ENCODE results near the gene GRID2. TPM values are rescaled to one million over a fixed set of nuclear protein-coding genes. Genes with fewer than 3 reads are reported as not detected.

The GRID2 gene
- polyA plus RNA-seq, 1 of the 3 experiments (the other 2 are of a cell fraction): not detected

- no peaks in the 10 kb centered on the region for H3K36me3 ChIP-seq (replicated peaks in 1 of 2; ENCODE audit: control insufficient read depth in 1 of 2, insufficient read depth in 2 of 2, low read length in 1 of 2)
- no peak for DNase-seq
- H4K20me1 ChIP-seq (ENCODE audit: insufficient read depth): no peaks in the 10 kb centered on the region
- no peaks in the 10 kb centered on the region for H3F3A ChIP-seq (replicated peaks; ENCODE audit: insufficient read depth)
- no peak for TF ChIP-seq MAX (IDR thresholded peaks at IDR 0.05; ENCODE audit: low read depth)
- TF ChIP-seq USF2 (IDR thresholded peaks at IDR 0.05; ENCODE audit: borderline replicate concordance, low read depth, low read length): no peak
- no peak for TF ChIP-seq TEAD4 (IDR thresholded peaks at IDR 0.05; ENCODE audit: borderline replicate concordance, insufficient read depth)
- TF ChIP-seq PBX3 (IDR thresholded peaks at IDR 0.05): no peak
- no peak for TF ChIP-seq SMC3 (IDR thresholded peaks at IDR 0.05; ENCODE audit: low read depth, low read length)
- TF ChIP-seq POLR2AphosphoS5 (IDR thresholded peaks at IDR 0.05; ENCODE audit: low read depth, low read length): no peak
- no peak for TF ChIP-seq RFX5 (IDR thresholded peaks at IDR 0.05; ENCODE audit: low read length)
- no peak for TF ChIP-seq TAF1 (IDR thresholded peaks at IDR 0.05; ENCODE audit: borderline replicate concordance, low read depth, low read length)
- no peak for TF ChIP-seq GABPA (IDR thresholded peaks at IDR 0.05; ENCODE audit: low read depth)
- no peak for TF ChIP-seq CHD2 (IDR thresholded peaks at IDR 0.05; ENCODE audit: low read length, partially characterized antibody)
- no peak for TF ChIP-seq YY1 (IDR thresholded peaks at IDR 0.05; ENCODE audit: low read depth)
- TF ChIP-seq ZBTB33 (IDR thresholded peaks at IDR 0.05; ENCODE audit: borderline replicate concordance, low read depth): no peak
- H3K4me3 ChIP-seq (ENCODE audit: low read depth in 2 of 2, low read length in 1 of 2): no peak overlapping the region
- 68% methylated on average over 1 of the region's 1 CpG for WGBS (ENCODE audit: low lambda C conversion rate)
- no peak overlapping the region for H3K4me2 ChIP-seq
- no peak overlapping the region for H3K27ac ChIP-seq (ENCODE audit: low read depth in 2 of 2, low read length in 1 of 2)
- H3K4me1 ChIP-seq (ENCODE audit: control insufficient read depth in 1 of 2, insufficient read depth in 2 of 2, low read depth in 1 of 2, low read length in 1 of 2): no peaks in the 10 kb centered on the region
- no peak overlapping the region for H3K9ac ChIP-seq
- H3K79me2 ChIP-seq (ENCODE audit: insufficient read depth): no peaks in the 10 kb centered on the region
- H2AFZ ChIP-seq (ENCODE audit: low read depth): no peak overlapping the region
- no peaks in the 10 kb centered on the region for H3K27me3 ChIP-seq (ENCODE audit: insufficient read depth)
- no peaks in the 10 kb centered on the region for H3K9me2 ChIP-seq
- H3K9me3 ChIP-seq: no peaks in the 10 kb centered on the region
- POLR2A ChIA-PET: no interaction called here
- CTCF ChIA-PET: interaction anchor here (1.5 kb wide), 1 partner anchor 42 kb away, joined by 3 read pairs; no protein-coding TSS in a partner anchor
These were observed 1418.7 kb downstream of the GRID2 start for GRCh38 chr4:93722446-93722845.

GRCh38 chr4:93730251-93730650, 1426.5 kb downstream of the GRID2 start:
- H3K27ac ChIP-seq (ENCODE audit: low read depth in 2 of 2, low read length in 1 of 2): no peak overlapping the region
- no peaks in the 10 kb centered on the region for H4K20me1 ChIP-seq (ENCODE audit: insufficient read depth)
- H3K9me3 ChIP-seq: no peaks in the 10 kb centered on the region
- CTCF ChIA-PET: interaction anchor here (1.1 kb wide), 1 partner anchor 34 kb away, joined by 3 read pairs; no protein-coding TSS in a partner anchor
- TF ChIP-seq SMC3 (IDR thresholded peaks at IDR 0.05; ENCODE audit: low read depth, low read length) (no peak), SIN3A (IDR thresholded peaks at IDR 0.05; ENCODE audit: borderline replicate concordance, low read depth, low read length) (no peak), NRF1 (IDR thresholded peaks at IDR 0.05; ENCODE audit: low read depth, low read length) (no peak), EZH2phosphoT487 (IDR thresholded peaks at IDR 0.05; ENCODE audit: borderline replicate concordance, low read depth) (no peak), FOSL2 (IDR thresholded peaks at IDR 0.05; ENCODE audit: borderline replicate concordance, low read depth) (no peak)
- H2AFZ ChIP-seq (ENCODE audit: low read depth): no peak overlapping the region
- 67% methylated on average over 1 of the region's 1 CpG for WGBS (ENCODE audit: low lambda C conversion rate)
- H3K79me2 ChIP-seq (ENCODE audit: insufficient read depth): no peaks in the 10 kb centered on the region
- no peaks in the 10 kb centered on the region for H3K36me3 ChIP-seq (replicated peaks in 1 of 2; ENCODE audit: control insufficient read depth in 1 of 2, insufficient read depth in 2 of 2, low read length in 1 of 2)
- DNase-seq: no peak
- H3K4me2 ChIP-seq: no peak overlapping the region
- H3K27me3 ChIP-seq (ENCODE audit: insufficient read depth): no peaks in the 10 kb centered on the region
- no peaks in the 10 kb centered on the region for H3F3A ChIP-seq (replicated peaks; ENCODE audit: insufficient read depth)
- no peaks in the 10 kb centered on the region for H3K9me2 ChIP-seq
- POLR2A ChIA-PET: no interaction called here
- no peak overlapping the region for H3K9ac ChIP-seq
- peaks cover 0 to 5% of the 10 kb centered on the region in 2 experiments; a peak in 1 of 4 replicates for H3K4me1 ChIP-seq (ENCODE audit: control insufficient read depth in 1 of 2, insufficient read depth in 2 of 2, low read depth in 1 of 2, low read length in 1 of 2)
- H3K4me3 ChIP-seq (ENCODE audit: low read depth in 2 of 2, low read length in 1 of 2): no peak overlapping the region

Measured in SK-N-SH (cell line).